ENCODE data around the gene NKAPD1.

- TF ChIP-seq POLR2A (IDR thresholded peaks at IDR 0.05; ENCODE audit: borderline replicate concordance, extremely low read depth, insufficient read depth, insufficient read length): no peak
- no peak for TF ChIP-seq CTCF (IDR thresholded peaks at IDR 0.05 in 2 of 3, conservative IDR thresholded peaks at IDR 0.05 in 1 of 3; ENCODE audit: borderline replicate concordance in 1 of 3, insufficient read depth in 1 of 3, low read depth in 2 of 3, low read length in 2 of 3)
- no peak for TF ChIP-seq POLR2AphosphoS5 (IDR thresholded peaks at IDR 0.05; ENCODE audit: low read depth, low read length)
- TF ChIP-seq MAX (IDR thresholded peaks at IDR 0.05): no peak
- no peak for TF ChIP-seq ZBTB33 (IDR thresholded peaks at IDR 0.05; ENCODE audit: extremely low read depth, insufficient replicate concordance, low read length)
- TF ChIP-seq ATF3 (IDR thresholded peaks at IDR 0.05): no peak
- no peak for TF ChIP-seq EZH2 (IDR thresholded peaks at IDR 0.05)
- TF ChIP-seq CBX3 (IDR thresholded peaks at IDR 0.05; ENCODE audit: low read depth): no peak
- TF ChIP-seq RAD21 (IDR thresholded peaks at IDR 0.05; ENCODE audit: low read depth): no peak
- no peak for TF ChIP-seq SIN3A (IDR thresholded peaks at IDR 0.05; ENCODE audit: low read depth)
Observed at GRCh38 chr11:112134473-112134872, 60.4 kb downstream of the NKAPD1 start.
